CD4-positive, alpha-beta memory T cell (primary cell): ENCODE data around the gene CPEB3. TPM values are rescaled to one million over a fixed set of nuclear protein-coding genes. Genes with fewer than 3 reads are reported as not detected.
A peak's percentile ranks its signal among the peaks of the same experiment; 100 is the strongest.

ENCODE experiments used
- CTCF ChIA-PET: fragments of 350-600 bp; sonication (Branson Sonifier 250); formaldehyde crosslinking; loops from one replicate; lab custom pipeline; 2021; ENCODE audit warnings: inconsistent platforms; ENCODE audit not compliant: partially characterized antibody; lab: Charles Lee
- POLR2A ChIA-PET: fragments of 350-600 bp; sonication (Branson Sonifier 250); formaldehyde crosslinking; loops from one replicate; lab custom pipeline; 2021; ENCODE audit not compliant: partially characterized antibody; lab: Charles Lee
- DNase-seq, 5 donors: peaks; one replicate each; pipeline versions ENCODE4 v3.0.0 to v3.0.0-alpha.2; 2020 to 2022; ENCODE audit warnings: mixed read lengths in 1 of 5
- H3K27ac ChIP-seq: one replicate; pipeline ENCODE4 v1.7.0; 2013; ENCODE audit warnings: low read depth, low read length
- H3K27me3 ChIP-seq: 2 replicates; pipeline ENCODE4 v1.7.0; 2013; ENCODE audit warnings: mild to moderate bottlenecking, low read length, moderate library complexity; ENCODE audit not compliant: insufficient read depth
- H3K36me3 ChIP-seq: 2 replicates; pipeline ENCODE4 v1.7.0; 2013; ENCODE audit warnings: mild to moderate bottlenecking, low read length, moderate library complexity; ENCODE audit not compliant: insufficient read depth
- H3K4me1 ChIP-seq: 2 replicates; pipeline ENCODE4 v1.7.0; 2013; ENCODE audit warnings: mild to moderate bottlenecking, low read length, moderate library complexity; ENCODE audit not compliant: insufficient read depth
- H3K4me3 ChIP-seq, 2 donors: one replicate each; pipeline ENCODE4 v1.7.0; 2013; ENCODE audit warnings: low read length in 2 of 2, mild to moderate bottlenecking in 1 of 2
- H3K9me3 ChIP-seq, 2 donors: one replicate each; pipeline ENCODE4 v1.7.0; 2013; ENCODE audit warnings: low read length in 2 of 2, control low read depth in 1 of 2; ENCODE audit not compliant: control insufficient read depth in 1 of 2
- H3K27ac Mint-ChIP-seq, 7 donors: one replicate each; pipeline ENCODE4 v1.8.0; 2020 to 2021; ENCODE audit warnings: mixed read lengths in 7 of 7, mild to moderate bottlenecking in 6 of 7, inconsistent platforms in 3 of 7, moderate library complexity in 3 of 7
- H3K27me3 Mint-ChIP-seq, 2 donors: one replicate each; pipeline ENCODE4 v1.8.0; 2020 to 2021; ENCODE audit warnings: mixed read lengths in 2 of 2
- H3K36me3 Mint-ChIP-seq, 2 donors: one replicate each; pipeline ENCODE4 v1.8.0; 2020 to 2021; ENCODE audit warnings: mixed read lengths in 2 of 2, inconsistent platforms in 1 of 2, mild to moderate bottlenecking in 1 of 2
- H3K4me1 Mint-ChIP-seq, 4 donors: one replicate each; pipeline ENCODE4 v1.8.0; 2020 to 2021; ENCODE audit warnings: mixed read lengths in 4 of 4, mild to moderate bottlenecking in 1 of 4
- H3K4me3 Mint-ChIP-seq, 8 donors: one replicate each; pipeline ENCODE4 v1.8.0; 2020 to 2021; ENCODE audit warnings: mixed read lengths in 8 of 8, mild to moderate bottlenecking in 7 of 8, moderate library complexity in 6 of 8, inconsistent platforms in 3 of 8
- H3K9me3 Mint-ChIP-seq, 8 donors: one replicate each; pipeline ENCODE4 v1.8.0; 2020 to 2021; ENCODE audit warnings: mixed read lengths in 8 of 8, mild to moderate bottlenecking in 5 of 8, inconsistent platforms in 3 of 8, moderate library complexity in 1 of 8
- intact Hi-C: fragments of 100-400 bp; cut with micrococcal nuclease; formaldehyde crosslinking; loops from one replicate; pipeline ENCODE4 v1.15.1; 2023
- polyA plus RNA-seq, 2 donors: library from polyadenylated mRNA; unstranded; fragments of 300-500 nt; fragmentation: Illumina TruSeq; gene quantifications; one replicate each; pipeline ENCODE4 v1.2.3, GENCODE V29; 2021
- total RNA-seq, 2 experiments: library from RNA; stranded (reverse); gene quantifications; one replicate each; pipeline ENCODE4 v1.2.3, GENCODE V29; 2021

Gene CPEB3
- total and polyA plus RNA-seq, 4 experiments from 2014 or later, result 0.88 to 3.8 (median 2.4) TPM

GRCh38 chr10:92268748-92269147 is 22.1 kb downstream of the CPEB3 start:
- Mint-ChIP-seq H3K4me1 (peaks cover 0 to 6% (median 0%) of the 10 kb centered on the region in 4 donors), H3K9me3 (no peaks in the 10 kb centered on the region), H3K4me3 (no peak overlapping the region), H3K27me3 (no peaks in the 10 kb centered on the region), H3K27ac (peak overlapping the region in 1 of 7 donors; percentile 42), H3K36me3 (peaks cover 0 to 4% of the 10 kb centered on the region in 2 donors)
- intact Hi-C loops, result no loop called here
- ChIA-PET POLR2A (no interaction called here), CTCF (no interaction called here)
- H3K27me3 ChIP-seq, result no peaks in the 10 kb centered on the region
- no peak for DNase-seq
- no peaks in the 10 kb centered on the region for H3K4me1 ChIP-seq
- H3K27ac ChIP-seq, result no peak overlapping the region
- H3K9me3 ChIP-seq, result no peaks in the 10 kb centered on the region
- H3K36me3 ChIP-seq, result no peaks in the 10 kb centered on the region
- H3K4me3 ChIP-seq, result no peak overlapping the region

GRCh38 chr10:92267343-92267742 is 23.5 kb downstream of the CPEB3 start:
- peaks cover 0 to 4% of the 10 kb centered on the region in 2 donors for H3K36me3 Mint-ChIP-seq
- H3K27me3 Mint-ChIP-seq, result no peaks in the 10 kb centered on the region
- Histone ChIP-seq H3K36me3 (no peaks in the 10 kb centered on the region), H3K9me3 (no peaks in the 10 kb centered on the region), H3K27me3 (no peaks in the 10 kb centered on the region), H3K27ac (no peak overlapping the region), H3K4me3 (no peak overlapping the region), H3K4me1 (no peaks in the 10 kb centered on the region)
- CTCF ChIA-PET, result no interaction called here
- H3K4me1 Mint-ChIP-seq, result peaks cover 0 to 6% (median 0%) of the 10 kb centered on the region in 4 donors
- no peak overlapping the region for H3K27ac Mint-ChIP-seq
- no peak for DNase-seq
- POLR2A ChIA-PET, result no interaction called here
- no peaks in the 10 kb centered on the region for H3K9me3 Mint-ChIP-seq
- no peak overlapping the region for H3K4me3 Mint-ChIP-seq
- intact Hi-C loops, result no loop called here

- no peaks in the 10 kb centered on the region for H3K9me3 Mint-ChIP-seq
- intact Hi-C loops, result no loop called here
- no peaks in the 10 kb centered on the region for H3K27me3 ChIP-seq
- H3K27ac ChIP-seq, result no peak overlapping the region
- CTCF ChIA-PET, result interaction anchor here (1.4 kb wide), 1 partner anchor 10 kb away, joined by 3 read pairs; no protein-coding TSS in a partner anchor
- H3K36me3 ChIP-seq, result no peaks in the 10 kb centered on the region
- H3K4me1 ChIP-seq, result no peaks in the 10 kb centered on the region
- POLR2A ChIA-PET, result interaction anchor here (1.1 kb wide), 1 partner anchor 22 kb away, joined by 3 read pairs; no protein-coding TSS in a partner anchor
- no peak overlapping the region for H3K4me3 ChIP-seq
- peaks cover 0 to 4% of the 10 kb centered on the region in 2 donors for H3K36me3 Mint-ChIP-seq
- H3K4me1 Mint-ChIP-seq, result peaks cover 0 to 5% (median 0%) of the 10 kb centered on the region in 4 donors
- no peak for DNase-seq
- H3K4me3 Mint-ChIP-seq, result no peak overlapping the region
- no peaks in the 10 kb centered on the region for H3K27me3 Mint-ChIP-seq
- H3K27ac Mint-ChIP-seq, result no peak overlapping the region
- no peaks in the 10 kb centered on the region for H3K9me3 ChIP-seq
Observed at GRCh38 chr10:92265687-92266258, 25.1 kb downstream of the CPEB3 start.

GRCh38 chr10:92264249-92264648 is 26.6 kb downstream of the CPEB3 start:
- H3K27me3 Mint-ChIP-seq, result no peaks in the 10 kb centered on the region
- no peaks in the 10 kb centered on the region for H3K9me3 Mint-ChIP-seq
- peaks cover 0 to 3% (median 0%) of the 10 kb centered on the region in 4 donors for H3K4me1 Mint-ChIP-seq
- Histone ChIP-seq H3K4me1 (no peaks in the 10 kb centered on the region), H3K4me3 (no peak overlapping the region), H3K27me3 (no peaks in the 10 kb centered on the region), H3K27ac (no peak overlapping the region), H3K9me3 (no peaks in the 10 kb centered on the region), H3K36me3 (no peaks in the 10 kb centered on the region)
- H3K4me3 Mint-ChIP-seq, result no peak overlapping the region
- ChIA-PET CTCF (interaction anchor here (1.3 kb wide), 1 partner anchor 176 kb away, joined by 3 read pairs; no protein-coding TSS in a partner anchor), POLR2A (no interaction called here)
- H3K36me3 Mint-ChIP-seq, result peaks cover 0 to 4% of the 10 kb centered on the region in 2 donors
- no peak overlapping the region for H3K27ac Mint-ChIP-seq
- no peak for DNase-seq
- intact Hi-C loops, result no loop called here

- H3K4me1 Mint-ChIP-seq, result peaks cover 0 to 2% (median 0%) of the 10 kb centered on the region in 4 donors
- Histone ChIP-seq H3K27me3 (no peaks in the 10 kb centered on the region), H3K36me3 (no peaks in the 10 kb centered on the region), H3K4me1 (no peaks in the 10 kb centered on the region), H3K27ac (no peak overlapping the region), H3K9me3 (no peaks in the 10 kb centered on the region), H3K4me3 (no peak overlapping the region)
- ChIA-PET CTCF (interaction anchor here (1.3 kb wide), 1 partner anchor 175 kb away, joined by 3 read pairs; no protein-coding TSS in a partner anchor), POLR2A (no interaction called here)
- H3K27me3 Mint-ChIP-seq, result no peaks in the 10 kb centered on the region
- H3K4me3 Mint-ChIP-seq, result no peak overlapping the region
- no peak overlapping the region for H3K27ac Mint-ChIP-seq
- intact Hi-C loops, result no loop called here
- no peak for DNase-seq
- H3K36me3 Mint-ChIP-seq, result peaks cover 0 to 4% of the 10 kb centered on the region in 2 donors
- H3K9me3 Mint-ChIP-seq, result no peaks in the 10 kb centered on the region
Observed at GRCh38 chr10:92263396-92263795, 27.5 kb downstream of the CPEB3 start.

GRCh38 chr10:92248566-92248965 is 42.3 kb downstream of the CPEB3 start:
- intact Hi-C loops, result no loop called here
- H3K27ac ChIP-seq, result no peak overlapping the region
- H3K4me1 Mint-ChIP-seq, result peaks cover 0 to 2% (median under 1%) of the 10 kb centered on the region in 4 donors
- no peaks in the 10 kb centered on the region for H3K36me3 ChIP-seq
- POLR2A ChIA-PET, result no interaction called here
- H3K27me3 ChIP-seq, result no peaks in the 10 kb centered on the region
- CTCF ChIA-PET, result no interaction called here
- H3K9me3 ChIP-seq, result no peaks in the 10 kb centered on the region
- H3K27me3 Mint-ChIP-seq, result no peaks in the 10 kb centered on the region
- H3K4me1 ChIP-seq, result peaks cover 2% of the 10 kb centered on the region
- no peak overlapping the region for H3K27ac Mint-ChIP-seq
- no peak for DNase-seq
- no peaks in the 10 kb centered on the region for H3K9me3 Mint-ChIP-seq
- no peak overlapping the region for H3K4me3 Mint-ChIP-seq
- peaks cover 0 to 3% of the 10 kb centered on the region in 2 donors for H3K36me3 Mint-ChIP-seq
- H3K4me3 ChIP-seq, result no peak overlapping the region

- POLR2A ChIA-PET, result interaction anchor here (1.2 kb wide), 1 partner anchor 22 kb away, joined by 3 read pairs; no protein-coding TSS in a partner anchor
- intact Hi-C loops, result loop anchor here (5.0 kb wide), 1 partner anchor 328 kb away; the partner anchor contains the start of gene IDE
Observed at GRCh38 chr10:92244796-92245195, 46.1 kb downstream of the CPEB3 start.

More at GRCh38 chr10:92244796-92245195, 46.1 kb downstream of the CPEB3 start:
- no peaks in the 10 kb centered on the region for H3K27me3 Mint-ChIP-seq
- DNase-seq, result no peak
- H3K9me3 ChIP-seq, result no peaks in the 10 kb centered on the region
- H3K4me1 Mint-ChIP-seq, result peaks cover 9 to 33% (median 17%) of the 10 kb centered on the region in 4 donors
- H3K27ac Mint-ChIP-seq, result no peak overlapping the region
- no peak overlapping the region for H3K27ac ChIP-seq
- H3K36me3 ChIP-seq, result no peaks in the 10 kb centered on the region
- no peak overlapping the region for H3K4me3 ChIP-seq
- no peak overlapping the region for H3K4me3 Mint-ChIP-seq
- H3K27me3 ChIP-seq, result no peaks in the 10 kb centered on the region
- CTCF ChIA-PET, result interaction anchor here (1.2 kb wide), 1 partner anchor 60 kb away, joined by 3 read pairs; no protein-coding TSS in a partner anchor
- H3K4me1 ChIP-seq, result peaks cover 21% of the 10 kb centered on the region
- no peaks in the 10 kb centered on the region for H3K9me3 Mint-ChIP-seq
- H3K36me3 Mint-ChIP-seq, result peaks cover 0 to 7% of the 10 kb centered on the region in 2 donors
